ENCODE data around the gene DPP10. TPM values are rescaled to one million over a fixed set of nuclear protein-coding genes. Genes with fewer than 3 reads are reported as not detected.

Gene DPP10
- total RNA-seq, 1 donor from 2014 or later: 73.0 TPM

DNA sequence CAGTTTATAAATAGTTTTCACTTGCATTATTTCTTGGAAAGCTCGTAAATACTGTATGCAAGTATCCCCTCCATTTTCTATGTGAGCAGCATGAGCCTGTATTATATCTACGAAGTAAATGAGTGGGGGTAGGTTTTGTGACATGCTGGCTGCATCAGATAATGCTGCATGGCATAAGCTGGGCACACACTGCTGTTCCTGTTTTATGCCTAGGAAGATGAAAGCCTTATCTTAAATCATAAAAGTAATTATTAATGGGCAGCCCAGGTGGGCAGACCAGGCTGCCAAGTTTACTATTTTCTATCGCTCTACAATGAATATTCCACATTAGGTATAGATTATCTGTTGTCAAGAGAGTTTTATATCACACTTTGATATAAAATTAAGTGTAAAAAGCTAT is 854.6 kb downstream of the DPP10 start:
- peaks cover 15% of the 10 kb centered on the region for H3K9me3 Mint-ChIP-seq
- no peaks in the 10 kb centered on the region for H3K27me3 Mint-ChIP-seq (ENCODE audit: low read depth)
- H3K36me3 Mint-ChIP-seq: peaks cover 13% of the 10 kb centered on the region

DNA sequence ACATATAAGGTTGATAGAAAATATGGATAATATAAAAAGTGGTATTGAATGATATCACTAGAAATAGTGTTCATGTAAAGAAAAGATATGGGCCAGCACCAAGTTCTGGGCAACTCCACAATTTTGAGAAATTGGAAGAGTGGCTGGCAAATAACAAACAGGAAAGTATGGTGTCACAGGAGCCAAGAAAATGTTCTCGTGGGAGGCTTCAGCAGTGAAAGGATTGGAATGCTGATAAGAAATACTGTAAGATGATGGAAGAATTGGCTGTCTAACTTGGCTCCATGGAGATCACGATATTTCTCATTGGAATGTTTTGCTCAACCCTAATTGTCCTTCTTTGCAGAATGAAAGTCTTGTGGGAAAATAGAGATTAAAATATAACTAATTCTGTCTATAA is 856.8 kb downstream of the DPP10 start:
- Mint-ChIP-seq H3K4me1 (peaks cover 19% of the 10 kb centered on the region), H3K9me3 (peaks cover 15% of the 10 kb centered on the region), H3K27ac (no peak overlapping the region), H3K4me3 (no peak overlapping the region), H3K27me3 (ENCODE audit: low read depth) (no peaks in the 10 kb centered on the region), H3K36me3 (peaks cover 14% of the 10 kb centered on the region)
- DNase-seq (ENCODE audit: low spot score in 2 of 2, unreplicated experiment in 2 of 2): no peak
- TF ChIP-seq, protein P1, sequence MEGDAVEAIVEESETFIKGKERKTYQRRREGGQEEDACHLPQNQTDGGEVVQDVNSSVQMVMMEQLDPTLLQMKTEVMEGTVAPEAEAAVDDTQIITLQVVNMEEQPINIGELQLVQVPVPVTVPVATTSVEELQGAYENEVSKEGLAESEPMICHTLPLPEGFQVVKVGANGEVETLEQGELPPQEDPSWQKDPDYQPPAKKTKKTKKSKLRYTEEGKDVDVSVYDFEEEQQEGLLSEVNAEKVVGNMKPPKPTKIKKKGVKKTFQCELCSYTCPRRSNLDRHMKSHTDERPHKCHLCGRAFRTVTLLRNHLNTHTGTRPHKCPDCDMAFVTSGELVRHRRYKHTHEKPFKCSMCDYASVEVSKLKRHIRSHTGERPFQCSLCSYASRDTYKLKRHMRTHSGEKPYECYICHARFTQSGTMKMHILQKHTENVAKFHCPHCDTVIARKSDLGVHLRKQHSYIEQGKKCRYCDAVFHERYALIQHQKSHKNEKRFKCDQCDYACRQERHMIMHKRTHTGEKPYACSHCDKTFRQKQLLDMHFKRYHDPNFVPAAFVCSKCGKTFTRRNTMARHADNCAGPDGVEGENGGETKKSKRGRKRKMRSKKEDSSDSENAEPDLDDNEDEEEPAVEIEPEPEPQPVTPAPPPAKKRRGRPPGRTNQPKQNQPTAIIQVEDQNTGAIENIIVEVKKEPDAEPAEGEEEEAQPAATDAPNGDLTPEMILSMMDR (IDR thresholded peaks at IDR 0.05; ENCODE audit: unreplicated experiment): no peak

More for the DNA sequence above, 854.6 kb downstream of the DPP10 start:
- Mint-ChIP-seq H3K4me1 (peaks cover 28% of the 10 kb centered on the region), H3K4me3 (no peak overlapping the region), H3K27ac (no peak overlapping the region)
- DNase-seq (ENCODE audit: low spot score in 2 of 2, unreplicated experiment in 2 of 2): no peak
- TF ChIP-seq, protein P1 (IDR thresholded peaks at IDR 0.05; ENCODE audit: unreplicated experiment): no peak

DNA sequence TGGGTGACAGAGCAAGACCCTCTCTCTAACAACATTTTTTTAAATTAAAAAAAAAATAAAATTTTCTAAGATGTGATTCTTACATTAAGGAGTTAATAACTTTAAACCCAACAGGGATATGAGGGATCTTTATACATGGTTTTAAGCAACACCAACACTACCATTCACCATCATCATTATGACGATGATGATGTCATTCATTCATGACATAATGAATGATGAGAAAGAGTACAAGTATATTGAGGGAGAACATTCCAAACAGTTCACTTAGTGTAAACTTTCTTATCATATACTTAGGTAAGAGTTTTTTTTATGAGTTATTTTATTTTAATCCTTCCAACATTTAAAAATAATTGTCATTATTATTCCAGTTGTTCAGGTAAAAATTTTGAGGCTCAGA is 863.3 kb downstream of the DPP10 start:
- no peak for DNase-seq (ENCODE audit: low spot score in 2 of 2, unreplicated experiment in 2 of 2)
- Mint-ChIP-seq H3K27me3 (ENCODE audit: low read depth) (no peaks in the 10 kb centered on the region), H3K4me1 (no peaks in the 10 kb centered on the region), H3K27ac (no peak overlapping the region), H3K9me3 (peaks cover 10% of the 10 kb centered on the region), H3K36me3 (peaks cover 15% of the 10 kb centered on the region), H3K4me3 (no peak overlapping the region)
- TF ChIP-seq, protein P1 (IDR thresholded peaks at IDR 0.05; ENCODE audit: unreplicated experiment): no peak

DNA sequence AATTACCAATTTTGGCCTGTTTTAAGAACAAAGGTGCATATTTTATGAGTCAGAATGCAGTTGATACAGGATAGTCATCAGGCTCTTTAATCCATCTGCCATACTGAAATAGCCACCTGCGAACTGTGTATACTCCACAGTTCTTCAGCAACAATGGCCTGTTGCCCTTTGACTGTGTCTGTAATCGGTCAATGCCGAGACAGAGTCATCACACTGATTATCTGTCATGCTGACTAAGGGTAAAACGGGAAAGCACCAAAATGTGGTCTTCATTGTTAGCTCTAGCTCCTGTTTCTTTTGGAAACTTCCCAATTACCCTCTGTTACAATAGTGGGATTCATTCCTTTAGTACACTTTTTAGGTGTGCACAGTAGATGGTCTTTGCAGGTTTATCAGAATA is 871.7 kb downstream of the DPP10 start:
- Mint-ChIP-seq H3K9me3 (peaks cover 42% of the 10 kb centered on the region), H3K27me3 (ENCODE audit: low read depth) (no peaks in the 10 kb centered on the region), H3K4me3 (no peak overlapping the region), H3K27ac (no peak overlapping the region), H3K36me3 (peaks cover 46% of the 10 kb centered on the region), H3K4me1 (no peaks in the 10 kb centered on the region)
- DNase-seq (ENCODE audit: low spot score in 2 of 2, unreplicated experiment in 2 of 2): no peak
- TF ChIP-seq, protein P1 (IDR thresholded peaks at IDR 0.05; ENCODE audit: unreplicated experiment): no peak

DNA sequence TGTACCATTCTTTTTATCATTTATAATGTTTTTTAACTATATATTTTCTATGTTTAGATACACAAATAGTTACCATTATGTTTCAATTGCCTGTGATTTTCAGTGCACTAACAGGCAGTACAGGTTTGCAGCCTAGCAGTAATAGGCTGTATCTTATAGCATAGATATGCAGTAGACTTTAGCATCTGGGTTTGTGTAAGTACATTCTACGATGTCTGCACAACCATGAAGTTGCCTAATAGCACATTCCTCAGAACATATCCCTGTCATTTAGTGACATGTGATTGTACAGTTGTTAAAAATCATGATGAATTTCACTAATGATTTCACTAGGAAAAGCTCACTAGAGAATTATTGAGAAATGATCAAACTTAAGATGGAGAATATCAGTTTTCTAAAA is 884.6 kb downstream of the DPP10 start:
- DNase-seq (ENCODE audit: low spot score in 2 of 2, unreplicated experiment in 2 of 2): no peak
- peaks cover 21% of the 10 kb centered on the region for H3K36me3 Mint-ChIP-seq
- no peak overlapping the region for H3K27ac Mint-ChIP-seq
- no peak overlapping the region for H3K4me3 Mint-ChIP-seq
- TF ChIP-seq, protein P1 (IDR thresholded peaks at IDR 0.05; ENCODE audit: unreplicated experiment): no peak
- no peaks in the 10 kb centered on the region for H3K4me1 Mint-ChIP-seq
- peaks cover 18% of the 10 kb centered on the region for H3K9me3 Mint-ChIP-seq
- H3K27me3 Mint-ChIP-seq (ENCODE audit: low read depth): no peaks in the 10 kb centered on the region

DNA sequence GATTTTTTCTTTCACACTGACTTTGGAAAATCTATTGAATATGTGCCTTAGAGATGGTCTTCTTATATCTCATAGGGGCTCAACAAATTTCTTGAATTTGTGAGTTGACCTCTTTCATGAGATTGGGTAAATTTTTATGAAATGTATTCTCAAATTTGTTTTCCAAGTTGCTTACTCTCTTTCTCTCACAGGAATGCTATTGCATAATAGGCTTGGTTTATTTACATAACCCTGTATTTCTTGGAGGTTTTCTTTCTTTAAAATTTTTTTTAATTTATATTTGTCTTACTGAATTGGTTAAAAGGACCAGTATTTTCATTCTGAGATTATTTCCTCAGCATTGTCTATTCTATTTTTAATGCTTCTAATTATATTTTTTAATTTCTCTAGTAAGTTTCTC is 917.1 kb downstream of the DPP10 start:
- Mint-ChIP-seq H3K4me1 (no peaks in the 10 kb centered on the region), H3K27ac (no peak overlapping the region), H3K27me3 (ENCODE audit: low read depth) (no peaks in the 10 kb centered on the region), H3K36me3 (peaks cover 50% of the 10 kb centered on the region), H3K9me3 (peaks cover 54% of the 10 kb centered on the region), H3K4me3 (no peak overlapping the region)
- DNase-seq (ENCODE audit: low spot score in 2 of 2, unreplicated experiment in 2 of 2): no peak
- TF ChIP-seq, protein P1 (IDR thresholded peaks at IDR 0.05; ENCODE audit: unreplicated experiment): no peak
